ENCODE results near the gene SYCE3. TPM values are rescaled to one million over a fixed set of nuclear protein-coding genes. Genes with fewer than 3 reads are reported as not detected.

Gene SYCE3
- total RNA-seq, 2 donors from 2014 or later = not detected

DNA sequence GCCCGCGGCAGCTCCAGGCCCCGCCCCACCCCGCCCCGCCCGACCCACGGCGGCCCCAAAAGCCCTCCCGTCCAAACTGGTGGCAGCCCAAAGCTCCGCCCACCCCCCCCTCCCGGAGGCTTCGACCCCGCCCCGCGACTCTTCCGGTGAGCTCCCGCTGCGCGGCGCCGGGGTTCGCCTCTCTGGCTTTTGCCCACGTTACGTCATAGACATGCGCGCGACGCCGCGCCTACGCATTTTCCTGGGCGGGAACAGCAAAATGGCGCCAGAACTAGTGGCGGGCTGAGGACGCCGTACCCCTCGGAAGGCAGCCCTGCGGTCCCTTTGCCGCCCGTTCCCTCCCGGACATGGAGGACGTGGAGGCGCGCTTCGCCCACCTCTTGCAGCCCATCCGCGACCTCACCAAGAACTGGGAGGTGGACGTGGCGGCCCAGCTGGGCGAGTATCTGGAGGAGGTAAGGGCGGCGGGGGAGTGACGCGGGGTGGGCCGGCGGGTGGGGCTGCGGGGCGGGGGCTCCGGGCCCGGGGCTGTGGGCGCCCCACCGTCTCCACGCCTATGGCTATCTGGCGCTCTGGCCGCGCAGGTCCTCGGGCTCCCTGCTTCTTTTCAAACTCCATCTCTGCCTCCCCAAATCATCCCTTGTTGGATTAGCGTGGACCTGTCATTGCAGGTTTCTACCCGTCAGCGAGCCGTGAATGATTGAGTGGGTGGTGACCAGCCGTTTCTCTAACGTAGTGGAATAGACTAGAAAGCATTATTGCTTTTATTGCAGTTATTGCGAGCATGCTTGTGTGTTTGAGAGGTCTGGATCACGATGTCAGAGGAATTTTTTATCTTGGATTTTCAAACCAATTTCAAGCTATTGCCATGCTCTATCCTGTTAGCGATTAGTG lies 54.5 kb downstream of the SYCE3 start, which contains the start of gene NCAPH2:
Gene NCAPH2 (plus strand): TSS at position 234 of the 894 bp plus-strand sequence. CDS start 114 bp downstream, at position 348.
- DNase-seq (ENCODE audit: low spot score) = peak; percentile 99
- intact Hi-C loops (cut with DNase I) = loop anchor here in 1 of 2 donors (10.0 kb wide), 1 partner anchor 253 kb away; the partner anchor contains the start of gene HDAC10

DNA sequence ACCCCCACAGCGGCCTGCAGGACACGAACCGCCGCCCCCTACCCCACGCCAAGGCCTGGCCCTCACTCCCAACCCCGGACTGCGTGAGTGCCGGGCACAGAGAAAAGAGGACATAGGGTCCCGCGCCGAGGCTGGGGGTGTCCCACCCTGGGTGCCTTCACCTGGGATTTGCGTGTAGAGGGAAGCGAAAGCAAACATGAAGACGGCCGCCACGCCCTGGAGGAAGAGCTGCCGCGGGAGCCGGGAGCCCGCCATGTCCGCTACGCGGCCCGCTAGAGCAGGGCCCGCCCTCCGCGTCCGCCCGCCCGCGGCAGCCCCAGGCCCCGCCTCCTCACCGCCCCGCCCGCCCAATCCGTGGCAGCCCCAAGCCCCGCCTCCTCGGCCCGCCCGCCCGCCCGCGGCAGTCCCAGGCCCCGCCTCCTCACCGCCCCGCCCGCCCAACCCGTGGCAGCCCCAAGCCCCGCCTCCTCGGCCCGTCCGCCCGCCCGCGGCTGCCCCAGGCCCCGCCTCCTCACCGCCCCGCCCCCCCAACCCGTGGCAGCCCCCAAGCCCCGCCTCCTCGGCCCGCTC lies 55.2 kb downstream of the SYCE3 start, which contains the start of gene LMF2:
Gene LMF2 (minus strand): TSS at position 282 of the 570 bp plus-strand sequence. CDS start 27 bp downstream, at position 255.
- intact Hi-C loops (cut with DNase I) = loop anchor here in 1 of 2 donors (10.0 kb wide), 1 partner anchor 253 kb away; the partner anchor contains the start of gene HDAC10
- peak; percentile 97 for DNase-seq (ENCODE audit: low spot score)

DNA sequence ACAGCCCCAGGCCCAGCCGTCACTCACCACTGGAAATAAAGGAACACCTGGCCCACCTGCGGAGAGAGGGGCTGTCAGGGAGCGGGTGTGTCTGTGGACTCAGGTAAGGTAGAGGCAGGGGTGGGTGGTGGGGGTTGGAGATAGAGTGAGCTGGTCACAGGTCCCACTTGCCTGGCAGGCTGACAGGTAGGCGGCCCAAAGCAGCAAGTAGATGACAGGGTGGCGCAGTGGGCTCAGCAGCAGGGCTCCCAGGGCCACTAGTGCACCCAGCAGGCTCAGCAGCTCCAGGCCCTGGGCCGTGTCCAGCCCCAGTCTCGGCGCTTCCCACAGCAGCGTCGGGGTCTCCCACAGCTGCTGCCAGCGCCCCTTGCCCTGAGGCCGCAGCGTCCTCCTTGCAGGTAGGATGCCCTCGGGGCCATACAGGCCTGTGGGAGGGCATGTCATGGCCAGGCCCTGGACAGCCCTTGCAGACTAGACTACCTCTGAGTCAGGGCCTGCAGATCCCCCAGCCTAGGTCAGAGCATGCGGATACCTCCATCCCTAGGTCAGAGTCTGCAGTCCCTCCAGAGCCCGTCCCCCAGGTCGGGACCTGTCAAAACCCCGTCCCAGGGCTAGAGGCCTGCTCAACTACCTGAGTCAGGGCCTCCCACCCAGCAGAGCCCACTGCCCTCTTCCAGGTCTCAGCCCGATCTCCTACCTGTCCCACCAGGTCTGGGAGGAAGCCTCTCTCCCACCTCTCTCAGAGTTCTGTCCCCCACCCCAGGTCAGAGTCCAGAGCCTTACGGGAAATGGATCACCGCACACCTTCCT lies 55.9 kb downstream of the SYCE3 start:
- intact Hi-C loops (cut with DNase I) = loop anchor here in 1 of 2 donors (10.0 kb wide), 1 partner anchor 252 kb away; the partner anchor contains the start of gene HDAC10
- DNase-seq (ENCODE audit: low spot score) = no peak

DNA sequence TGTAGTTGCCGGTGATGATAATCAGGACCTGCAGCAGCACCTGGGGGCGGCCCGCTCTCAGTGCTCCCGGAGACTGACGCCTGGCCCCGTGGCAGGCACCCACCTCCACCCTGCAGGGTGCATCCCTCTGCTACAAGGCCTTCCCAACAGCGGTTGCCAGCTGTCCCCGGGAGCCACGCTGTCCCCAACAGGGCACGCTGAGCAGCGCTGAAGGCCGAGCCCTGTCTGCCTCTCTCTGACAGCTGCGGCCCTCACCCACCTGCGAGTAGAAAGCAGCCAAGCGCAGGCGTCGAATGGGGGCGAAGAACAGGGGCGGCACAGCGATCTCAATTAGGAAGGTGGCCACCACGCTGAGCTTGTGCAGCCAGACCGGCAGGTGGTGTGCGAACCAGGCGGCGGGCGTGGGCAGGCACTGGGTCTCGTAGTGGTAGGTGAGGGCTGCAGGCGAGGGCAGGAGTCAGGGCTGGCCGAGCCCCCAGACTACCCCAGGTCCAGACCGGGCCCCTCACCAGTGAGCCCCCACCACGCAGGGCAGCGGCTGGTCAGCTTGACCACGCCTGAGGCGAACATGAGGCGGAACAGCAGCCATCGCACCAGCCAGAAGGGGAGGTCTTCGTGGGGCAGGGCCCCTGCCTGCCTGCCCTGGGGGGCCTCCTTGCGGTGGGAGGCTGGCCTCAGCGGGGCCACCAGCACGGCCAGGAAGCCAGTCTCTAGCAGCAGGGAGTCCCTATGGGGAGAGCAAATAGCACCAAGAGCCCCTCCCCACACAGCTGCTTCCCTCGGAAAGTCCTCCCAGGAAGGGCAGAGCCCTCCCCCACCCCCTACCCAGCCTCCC lies 56.7 kb downstream of the SYCE3 start:
- DNase-seq (ENCODE audit: low spot score) = no peak
- intact Hi-C loops (cut with DNase I) = loop anchor here in 1 of 2 donors (10.0 kb wide), 1 partner anchor 251 kb away; the partner anchor contains the start of gene HDAC10

DNA sequence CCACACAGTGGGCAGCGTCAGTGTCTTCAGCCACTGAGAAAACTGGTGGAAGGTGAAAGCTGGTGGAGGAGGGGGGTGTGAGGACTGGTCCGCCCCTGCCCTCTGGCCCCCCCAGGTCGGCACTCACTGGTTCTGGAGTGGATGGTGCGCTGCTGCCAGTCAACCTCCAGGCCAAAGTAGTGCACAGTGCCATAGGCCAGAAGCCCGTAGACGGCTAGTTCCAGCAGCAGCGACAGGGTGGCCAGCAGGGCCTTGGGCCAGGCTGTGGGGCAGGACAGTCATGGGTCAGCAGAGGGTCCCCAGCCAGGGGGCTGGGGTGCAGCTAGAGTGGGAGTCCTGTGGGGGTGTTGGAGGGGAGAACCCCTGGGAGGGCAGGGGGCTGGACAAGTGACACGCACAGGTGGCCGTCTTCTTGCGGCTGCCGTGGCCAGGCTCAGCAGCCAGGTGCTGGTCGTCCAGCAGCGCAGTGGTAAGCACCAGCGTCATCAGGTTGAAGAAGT lies 57.4 kb downstream of the SYCE3 start:
- intact Hi-C loops (cut with DNase I) = loop anchor here in 1 of 2 donors (10.0 kb wide), 1 partner anchor 251 kb away; the partner anchor contains the start of gene HDAC10
- no peak for DNase-seq (ENCODE audit: low spot score)

DNA sequence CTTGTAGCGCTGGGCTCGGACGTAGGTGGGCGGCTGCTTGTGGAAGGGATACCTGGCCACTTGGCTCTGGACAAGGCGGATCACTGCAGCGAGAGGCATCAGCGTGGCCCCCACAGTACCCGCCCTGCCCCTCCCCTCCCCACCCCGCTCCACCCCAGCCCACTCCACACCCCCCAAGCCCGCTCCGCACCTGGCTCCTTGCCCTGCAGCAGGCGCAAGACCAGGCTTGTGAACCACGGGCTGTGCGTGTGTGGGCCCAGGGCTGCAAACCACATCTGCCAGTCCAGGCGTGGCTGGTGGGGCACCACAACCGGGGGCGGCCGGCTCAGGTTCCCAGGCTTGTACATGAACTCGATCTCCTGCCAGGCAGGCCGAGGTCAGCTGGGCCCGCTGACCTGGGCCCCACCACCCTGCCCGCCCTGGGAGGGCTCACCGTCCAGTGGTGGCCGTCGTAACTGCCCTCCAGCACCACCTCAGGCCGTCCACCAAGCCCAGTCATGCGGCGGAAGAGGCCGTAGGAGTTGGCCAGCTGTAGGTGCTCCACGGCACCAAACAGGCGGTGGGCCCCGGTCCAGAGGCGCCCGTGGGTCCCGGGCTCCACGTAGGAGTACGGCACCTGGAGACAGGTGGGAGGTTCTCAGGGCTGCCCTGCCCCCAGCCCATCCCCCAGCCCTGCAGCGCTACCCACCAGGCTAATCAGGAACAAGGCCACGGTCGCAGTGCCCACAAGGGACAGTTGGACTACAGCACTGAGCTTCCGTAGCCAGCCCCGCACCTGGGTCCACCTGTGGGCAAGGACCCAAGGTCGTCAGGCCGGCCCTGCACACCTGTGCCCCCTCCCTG lies 58.1 kb downstream of the SYCE3 start:
- no peak for DNase-seq (ENCODE audit: low spot score)
- intact Hi-C loops (cut with DNase I) = loop anchor here in 1 of 2 donors (10.0 kb wide), 1 partner anchor 250 kb away; the partner anchor contains the start of gene HDAC10

DNA sequence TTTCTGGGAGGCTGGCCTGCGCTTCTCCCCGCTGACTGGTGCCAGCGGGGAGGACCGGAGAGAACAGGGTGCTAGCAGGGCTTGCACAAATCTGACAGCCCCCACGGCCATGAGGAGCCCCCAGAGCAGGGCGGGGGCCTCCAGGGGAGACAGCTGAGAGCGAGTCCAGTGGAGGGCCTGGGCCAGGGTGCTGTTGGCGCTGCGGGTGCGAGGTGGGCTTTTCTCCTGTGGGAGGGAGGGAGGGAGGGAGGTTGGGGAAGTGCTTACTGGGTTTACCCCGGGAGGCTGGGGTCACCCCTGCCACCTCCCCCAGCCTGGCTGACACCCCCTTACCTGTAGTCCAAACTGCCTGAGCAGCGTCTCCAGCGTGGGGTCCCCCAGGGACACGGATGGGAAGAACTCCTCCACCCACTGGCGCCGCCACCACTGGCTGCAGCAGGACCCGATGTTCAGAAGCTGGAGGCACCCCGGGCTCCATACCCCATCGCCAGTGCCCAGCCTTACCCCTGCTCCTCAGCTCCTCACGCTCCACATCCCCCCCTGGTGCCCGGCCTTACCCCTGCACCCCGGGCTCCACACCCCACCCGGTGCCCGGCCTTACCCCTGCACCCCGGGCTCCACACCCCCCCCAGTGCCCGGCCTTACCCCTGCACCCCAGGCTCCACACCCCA lies 59.1 kb downstream of the SYCE3 start:
- no peak for DNase-seq (ENCODE audit: low spot score)
- intact Hi-C loops (cut with DNase I) = loop anchor here in 1 of 2 donors (10.0 kb wide), 1 partner anchor 249 kb away; the partner anchor contains the start of gene HDAC10

DNA sequence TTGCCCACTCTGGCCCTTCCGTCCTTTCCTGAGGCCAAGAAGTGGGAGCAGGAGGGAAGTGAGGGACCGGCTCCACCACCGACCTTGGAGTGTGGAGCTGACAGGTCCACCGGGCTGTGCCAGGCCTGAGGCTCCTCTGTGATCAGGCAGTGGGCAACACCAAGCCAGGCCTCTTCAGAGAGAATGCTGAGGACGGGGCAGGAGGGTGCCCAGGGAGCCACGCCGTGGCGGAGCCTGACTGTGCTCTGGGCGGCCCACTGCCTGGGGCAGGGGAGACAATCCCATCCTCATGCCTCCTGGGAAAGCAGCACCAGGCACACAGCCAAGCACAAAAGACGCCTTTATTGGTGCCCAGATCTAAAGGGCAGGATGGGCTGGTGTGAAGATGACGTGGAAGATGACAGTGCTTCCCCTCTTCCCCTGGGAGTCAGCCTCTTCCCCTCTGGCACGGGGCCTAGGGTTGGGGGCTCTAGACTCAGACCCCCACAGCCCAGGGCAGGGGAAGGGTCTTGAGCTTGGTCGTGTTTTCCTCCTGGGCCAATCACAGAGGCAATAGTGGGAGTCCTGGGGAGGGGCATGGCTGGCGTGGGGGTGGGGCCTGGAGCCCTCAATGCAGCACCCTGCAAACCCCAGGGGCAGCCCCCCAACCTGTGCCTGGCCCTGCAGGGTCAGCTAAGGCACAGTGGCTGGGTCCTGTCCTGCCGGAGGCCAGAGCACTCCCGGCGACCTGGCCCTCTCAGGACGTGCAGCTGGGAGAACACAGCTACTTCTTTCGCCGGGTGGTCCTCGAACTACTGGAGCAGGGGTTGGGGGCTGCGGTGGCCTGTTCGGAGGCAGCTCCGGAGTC lies 59.9 kb downstream of the SYCE3 start:
- intact Hi-C loops (cut with DNase I) = loop anchor here in 1 of 2 donors (10.0 kb wide), 1 partner anchor 248 kb away; the partner anchor contains the start of gene HDAC10
- DNase-seq (ENCODE audit: low spot score) = no peak

DNA sequence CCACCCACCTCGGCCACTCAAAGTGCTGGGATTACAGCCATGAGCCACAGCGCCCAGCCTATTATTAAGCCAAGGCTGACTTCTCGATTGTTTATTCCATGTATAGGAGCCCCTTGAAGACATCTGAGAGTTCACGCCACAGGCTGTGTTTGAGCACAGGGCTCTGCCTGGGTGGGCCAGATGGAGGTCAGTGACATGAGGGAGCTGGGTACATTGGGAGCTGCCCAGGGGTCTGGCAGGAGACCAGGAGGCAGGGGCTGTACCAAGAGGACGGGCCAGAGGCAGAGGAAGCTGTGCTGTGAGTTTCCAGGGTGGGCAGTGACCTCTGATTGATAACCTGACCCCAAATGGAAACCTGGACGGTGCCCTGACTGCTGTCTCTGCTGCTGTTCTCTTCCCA lies 60.6 kb downstream of the SYCE3 start:
- intact Hi-C loops (cut with DNase I) = loop anchor here in 1 of 2 donors (10.0 kb wide), 1 partner anchor 247 kb away; the partner anchor contains the start of gene HDAC10
- no peak for DNase-seq (ENCODE audit: low spot score)

Other genes starting within 250 kb of the SYCE3 start
- gene DENND6B, start 235.9 kb downstream of the SYCE3 start, total RNA-seq = 1 to 10 TPM; 2.1 to 2.5 TPM
- gene PPP6R2, start 219.6 kb downstream of the SYCE3 start, total RNA-seq = 10 to 100 TPM; 35.3 to 36.0 TPM
- 10 to 100 TPM; 58.5 to 83.8 TPM for gene SBF1, start 87.9 kb downstream of the SYCE3 start, total RNA-seq
- gene ADM2, start 81.4 kb downstream of the SYCE3 start, total RNA-seq = under 1 TPM; 0.14 to 0.56 TPM
- not detected for gene MIOX, start 76.1 kb downstream of the SYCE3 start, total RNA-seq
- gene LMF2, start 55.2 kb downstream of the SYCE3 start, total RNA-seq = 10 to 100 TPM; 39.0 to 53.3 TPM
- 10 to 100 TPM; 32.1 to 32.7 TPM for gene NCAPH2, start 54.7 kb downstream of the SYCE3 start, total RNA-seq
- gene SCO2, start 37.3 kb downstream of the SYCE3 start, total RNA-seq = 1 to 10 TPM in 1 of 2 donors, not detected in 1; 2.6 TPM
- gene TYMP, start 32.9 kb downstream of the SYCE3 start, total RNA-seq = 10 to 100 TPM; 52.8 to 63.8 TPM
- under 1 TPM; 0.14 to 0.28 TPM for gene KLHDC7B, start 17.0 kb downstream of the SYCE3 start, total RNA-seq
- 1 to 10 TPM; 6.0 to 8.1 TPM for gene CPT1B, start 15.5 kb upstream of the SYCE3 start, total RNA-seq
- gene CHKB, start 19.9 kb upstream of the SYCE3 start, total RNA-seq = 10 to 100 TPM; 30.1 to 31.6 TPM
- gene MAPK8IP2, start 37.9 kb upstream of the SYCE3 start, total RNA-seq = under 1 TPM; 0.24 to 0.56 TPM
- 10 to 100 TPM; 21.8 to 29.4 TPM for gene ARSA, start 65.2 kb upstream of the SYCE3 start, total RNA-seq
- gene SHANK3, start 109.9 kb upstream of the SYCE3 start, total RNA-seq = 10 to 100 TPM; 24.2 to 34.4 TPM
- gene ACR, start 175.3 kb upstream of the SYCE3 start, total RNA-seq = 1 to 10 TPM in 1 of 2 donors, under 1 TPM in 1; 0.65 to 2.6 TPM
- 10 to 100 TPM; 15.9 to 19.2 TPM for gene RABL2B, start 220.7 kb upstream of the SYCE3 start, total RNA-seq

Measured in posterior vena cava (tissue), 2 donors.